HepG2 (cell line): ENCODE measurements around the gene MYH15.

Experiments
- ESRRA ChIP-seq: sonication (generic); formaldehyde crosslinking; IDR thresholded peaks from 2 replicates; pipeline ENCODE4 v1.5.1; 2020; ENCODE audit warnings: mild to moderate bottlenecking, low read depth, missing genetic modification reagents
- GABPA ChIP-seq, 2 experiments: IDR thresholded peaks; 2 replicates each; pipeline ENCODE4 v1.6.1; 2011 to 2016; ENCODE audit warnings: low read depth in 2 of 2, low read length in 1 of 2, missing biosample characterization in 1 of 2, missing genetic modification characterization in 1 of 2
- GPBP1L1 ChIP-seq: sonication (generic); formaldehyde crosslinking; IDR thresholded peaks from 2 replicates; pipeline ENCODE4 v1.5.0; 2020; ENCODE audit warnings: mild to moderate bottlenecking, missing genetic modification reagents
- GTF2F1 ChIP-seq: fragments of 150-350 bp; IDR thresholded peaks from 2 replicates; pipeline ENCODE4 v1.6.1; 2014; ENCODE audit warnings: low read length
- SIX1 ChIP-seq: sonication (generic); formaldehyde crosslinking; IDR thresholded peaks from 2 replicates; pipeline ENCODE4 v1.4.0; 2020; ENCODE audit warnings: missing genetic modification reagents, borderline replicate concordance
- ZNF766 ChIP-seq: sonication (generic); formaldehyde crosslinking; IDR thresholded peaks from 2 replicates; pipeline ENCODE4 v1.5.0; 2020; ENCODE audit warnings: missing genetic modification reagents, borderline replicate concordance

GRCh38 chr3:108377384-108377783 is 133.0 kb downstream of the MYH15 start:
- TF ChIP-seq ESRRA (CRISPR knock-in tag) (no peak), SIX1 (CRISPR knock-in tag) (no peak), GTF2F1 (no peak), ZNF766 (no peak), GABPA (IDR thresholded peaks at IDR 0.05; ENCODE audit: low read depth, low read length) (no peak), GABPA (CRISPR knock-in tag; IDR thresholded peaks at IDR 0.05; ENCODE audit: low read depth) (no peak), GPBP1L1 (no peak)
